HFF-Myc (cell line): ENCODE measurements around the gene TF.

Experiments
- DNase-seq: peaks from one replicate; pipeline ENCODE4 v3.0.0-alpha.2; 2011; ENCODE audit warnings: low read depth; ENCODE audit errors: extremely low read depth
- H3K4me3 ChIP-seq: replicated peaks from 2 replicates; pipeline ENCODE4 v1.5.1; 2011; ENCODE audit warnings: low read depth, mild to moderate bottlenecking, control low read depth, low read length
- CTCF ChIP-seq: IDR thresholded peaks from 2 replicates; pipeline ENCODE4 v1.5.1; 2012; ENCODE audit warnings: mild to moderate bottlenecking, low read depth, low read length, control low read depth; ENCODE audit errors: missing control alignments

Gene TF

GRCh38 chr3:133783762-133784161 is 37.6 kb downstream of the TF start:
- H3K4me3 ChIP-seq, result no peak overlapping the region
- no peak for DNase-seq
- no peak for TF ChIP-seq CTCF

GRCh38 chr3:133788024-133788423 is 41.8 kb downstream of the TF start:
- no peak overlapping the region for H3K4me3 ChIP-seq
- no peak for DNase-seq
- no peak for TF ChIP-seq CTCF

- no peak overlapping the region for H3K4me3 ChIP-seq
- no peak for DNase-seq
- TF ChIP-seq CTCF, result no peak
These were observed 46.1 kb downstream of the TF start for GRCh38 chr3:133792171-133792763.

- H3K4me3 ChIP-seq, result no peak overlapping the region
- DNase-seq, result no peak
- no peak for TF ChIP-seq CTCF
These were observed 51.4 kb downstream of the TF start for GRCh38 chr3:133797396-133798105.

GRCh38 chr3:133799794-133800585 is 53.8 kb downstream of the TF start:
- no peak for TF ChIP-seq CTCF
- H3K4me3 ChIP-seq, result no peak overlapping the region
- DNase-seq, result no peak

GRCh38 chr3:133803469-133803868 is 57.3 kb downstream of the TF start:
- no peak overlapping the region for H3K4me3 ChIP-seq
- no peak for TF ChIP-seq CTCF
- DNase-seq, result no peak
